ENCODE results near the gene LPP. TPM values are rescaled to one million over a fixed set of nuclear protein-coding genes. Genes with fewer than 3 reads are reported as not detected.
A peak's percentile ranks its signal among the peaks of the same experiment; 100 is the strongest.

Gene LPP
- total and polyA plus RNA-seq, 2 of the 4 experiments (the other 2 are of a cell fraction), result 16.0 to 130 TPM

DNA sequence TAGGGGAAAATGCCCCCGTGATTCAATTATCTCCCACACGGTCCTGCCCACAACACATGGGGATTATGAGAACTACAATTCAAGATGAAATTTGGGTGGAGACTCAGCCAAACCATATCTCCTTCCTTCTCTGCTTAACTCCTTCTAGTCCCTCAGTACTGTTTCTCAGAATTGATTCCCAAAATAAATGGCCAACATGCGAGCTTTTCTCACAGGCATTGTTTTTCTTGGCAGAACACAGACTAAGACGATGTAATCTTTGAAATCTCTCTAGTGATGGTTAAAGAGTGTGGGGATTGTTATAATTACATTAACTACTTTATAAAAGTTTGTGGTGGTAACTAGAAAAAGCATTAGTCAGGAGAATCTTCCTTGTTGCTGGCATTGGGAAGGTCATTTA is 366.5 kb downstream of the LPP start:
- WGBS, 2 experiments (ENCODE audit: extremely low coverage in 2 of 2, insufficient read length in 1 of 2), result no CpG with 5 or more reads among the region's 4 CpGs
- peaks cover 27 to 73% of the 10 kb centered on the region in 2 experiments for H3K79me1 ChIP-seq (ENCODE audit: low read depth in 1 of 2, low read length in 2 of 2)
- peaks cover 7% of the 10 kb centered on the region; the same call in 1 of the 2 replicates for H4K20me1 ChIP-seq (ENCODE audit: insufficient read depth, low read length)
- no peak overlapping the region for H2BK15ac ChIP-seq (ENCODE audit: low read depth, low read length)
- peaks cover 7% of the 10 kb centered on the region for H3K36me3 ChIP-seq (ENCODE audit: control insufficient read depth, insufficient read depth, low read length)
- H3K23ac ChIP-seq (ENCODE audit: low read depth, low read length), result no peak overlapping the region
- no peak overlapping the region for H2BK5ac ChIP-seq (ENCODE audit: low read depth, low read length, poor library complexity, severe bottlenecking)
- H2AFZ ChIP-seq (replicated peaks; ENCODE audit: low read length, poor library complexity), result no peak overlapping the region
- no peak overlapping the region for H3K27ac ChIP-seq (ENCODE audit: insufficient read depth, low read length)
- H3K4me1 ChIP-seq (ENCODE audit: control insufficient read depth, insufficient read depth, low read length), result peaks cover 5% of the 10 kb centered on the region
- intact Hi-C loops (cut with micrococcal nuclease) (no loop called here), dilution Hi-C loops (cut with HindIII; ENCODE audit: low sequenced_read_pairs, unreplicated experiment) (no loop called here), in situ Hi-C loops (cut with MboI; ENCODE audit: low sequenced_read_pairs) (no loop called here)
- BruUV-seq (replicated peaks), result no TSS peak
- no peak for ATAC-seq (ENCODE audit: low read depth)
- H2AK9ac ChIP-seq (replicated peaks; ENCODE audit: low read depth, low read length, poor library complexity), result no peak overlapping the region
- DNase-seq, result peak; percentile 26
- no peaks in the 10 kb centered on the region for H3K9me3 ChIP-seq (ENCODE audit: control insufficient read depth, insufficient read depth, low read length)
- no peak overlapping the region for H3K14ac ChIP-seq (replicated peaks; ENCODE audit: low read depth, low read length)
- TF ChIP-seq POLR2A (IDR thresholded peaks at IDR 0.05; ENCODE audit: low read depth, low read length) (no peak), FOS (IDR thresholded peaks at IDR 0.05; ENCODE audit: low read depth, low read length) (no peak), BHLHE40 (IDR thresholded peaks at IDR 0.05; ENCODE audit: low read depth, low read length) (no peak), CHD1 (IDR thresholded peaks at IDR 0.05; ENCODE audit: low read depth, low read length) (no peak), NFE2L2 (IDR thresholded peaks at IDR 0.05; ENCODE audit: low read depth, low read length) (no peak), RCOR1 (IDR thresholded peaks at IDR 0.05; ENCODE audit: insufficient replicate concordance, low read length) (no peak), MAFK (IDR thresholded peaks at IDR 0.05; ENCODE audit: low read depth, low read length) (no peak), MXI1 (IDR thresholded peaks at IDR 0.05; ENCODE audit: borderline replicate concordance, low read depth, low read length) (no peak), USF2 (IDR thresholded peaks at IDR 0.05; ENCODE audit: low read depth, low read length) (no peak), CEBPB (IDR thresholded peaks at IDR 0.05; ENCODE audit: low read depth, low read length) (no peak), MAZ (IDR thresholded peaks at IDR 0.05; ENCODE audit: borderline replicate concordance, low read depth, low read length) (no peak), RFX5 (IDR thresholded peaks at IDR 0.05; ENCODE audit: low read depth, low read length) (no peak), SMC3 (IDR thresholded peaks at IDR 0.05; ENCODE audit: low read depth, low read length) (no peak), RAD21 (IDR thresholded peaks at IDR 0.05; ENCODE audit: low read length) (no peak)
- TF ChIP-seq, protein P1, sequence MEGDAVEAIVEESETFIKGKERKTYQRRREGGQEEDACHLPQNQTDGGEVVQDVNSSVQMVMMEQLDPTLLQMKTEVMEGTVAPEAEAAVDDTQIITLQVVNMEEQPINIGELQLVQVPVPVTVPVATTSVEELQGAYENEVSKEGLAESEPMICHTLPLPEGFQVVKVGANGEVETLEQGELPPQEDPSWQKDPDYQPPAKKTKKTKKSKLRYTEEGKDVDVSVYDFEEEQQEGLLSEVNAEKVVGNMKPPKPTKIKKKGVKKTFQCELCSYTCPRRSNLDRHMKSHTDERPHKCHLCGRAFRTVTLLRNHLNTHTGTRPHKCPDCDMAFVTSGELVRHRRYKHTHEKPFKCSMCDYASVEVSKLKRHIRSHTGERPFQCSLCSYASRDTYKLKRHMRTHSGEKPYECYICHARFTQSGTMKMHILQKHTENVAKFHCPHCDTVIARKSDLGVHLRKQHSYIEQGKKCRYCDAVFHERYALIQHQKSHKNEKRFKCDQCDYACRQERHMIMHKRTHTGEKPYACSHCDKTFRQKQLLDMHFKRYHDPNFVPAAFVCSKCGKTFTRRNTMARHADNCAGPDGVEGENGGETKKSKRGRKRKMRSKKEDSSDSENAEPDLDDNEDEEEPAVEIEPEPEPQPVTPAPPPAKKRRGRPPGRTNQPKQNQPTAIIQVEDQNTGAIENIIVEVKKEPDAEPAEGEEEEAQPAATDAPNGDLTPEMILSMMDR (conservative IDR thresholded peaks at IDR 0.05; ENCODE audit: low read depth, low read length), result no peak
- TF ChIP-seq, protein P2, sequence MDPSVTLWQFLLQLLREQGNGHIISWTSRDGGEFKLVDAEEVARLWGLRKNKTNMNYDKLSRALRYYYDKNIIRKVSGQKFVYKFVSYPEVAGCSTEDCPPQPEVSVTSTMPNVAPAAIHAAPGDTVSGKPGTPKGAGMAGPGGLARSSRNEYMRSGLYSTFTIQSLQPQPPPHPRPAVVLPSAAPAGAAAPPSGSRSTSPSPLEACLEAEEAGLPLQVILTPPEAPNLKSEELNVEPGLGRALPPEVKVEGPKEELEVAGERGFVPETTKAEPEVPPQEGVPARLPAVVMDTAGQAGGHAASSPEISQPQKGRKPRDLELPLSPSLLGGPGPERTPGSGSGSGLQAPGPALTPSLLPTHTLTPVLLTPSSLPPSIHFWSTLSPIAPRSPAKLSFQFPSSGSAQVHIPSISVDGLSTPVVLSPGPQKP (IDR thresholded peaks at IDR 0.05; ENCODE audit: borderline replicate concordance, low read depth, low read length), result no peak
- no peak overlapping the region for H3K4ac ChIP-seq (ENCODE audit: low read depth, low read length)
- peaks cover 11% of the 10 kb centered on the region for H3K9me1 ChIP-seq (ENCODE audit: insufficient read depth, low read length)
- ChIA-PET POLR2A (ENCODE audit: unreplicated experiment) (no interaction called here), CTCF (no interaction called here)
- H3K56ac ChIP-seq (ENCODE audit: extremely low read depth, insufficient read depth, low read length), result no peak overlapping the region
- H4K8ac ChIP-seq (ENCODE audit: low read depth in 2 of 2, low read length in 2 of 2), result no peak overlapping the region
- no peak overlapping the region for H3K4me2 ChIP-seq (ENCODE audit: low read depth, low read length)
- no peak overlapping the region; the same call in 1 of the 2 replicates for H4K5ac ChIP-seq (ENCODE audit: low read depth, low read length)
- H2BK20ac ChIP-seq (ENCODE audit: low read depth, low read length), result no peak overlapping the region
- H4K91ac ChIP-seq (ENCODE audit: insufficient read depth, low read depth, low read length), result no peak overlapping the region
- no peak overlapping the region for H3K18ac ChIP-seq (ENCODE audit: low read depth, low read length)
- no peak overlapping the region for H3K9ac ChIP-seq (ENCODE audit: low read depth, low read length)
- no peaks in the 10 kb centered on the region for H3K27me3 ChIP-seq (ENCODE audit: control insufficient read depth, insufficient read depth, low read length)
- H2BK120ac ChIP-seq (ENCODE audit: low read depth, low read length), result no peak overlapping the region
- H3K4me3 ChIP-seq (ENCODE audit: insufficient read depth, low read depth, low read length), result no peak overlapping the region
- no peak overlapping the region for H2AK5ac ChIP-seq (ENCODE audit: low read depth, low read length)
